ENCODE results near the gene SH2D7. TPM values are rescaled to one million over a fixed set of nuclear protein-coding genes. Genes with fewer than 3 reads are reported as not detected.

SH2D7 gene
- total RNA-seq, 1 experiment from 2014 or later, result not detected

DNA sequence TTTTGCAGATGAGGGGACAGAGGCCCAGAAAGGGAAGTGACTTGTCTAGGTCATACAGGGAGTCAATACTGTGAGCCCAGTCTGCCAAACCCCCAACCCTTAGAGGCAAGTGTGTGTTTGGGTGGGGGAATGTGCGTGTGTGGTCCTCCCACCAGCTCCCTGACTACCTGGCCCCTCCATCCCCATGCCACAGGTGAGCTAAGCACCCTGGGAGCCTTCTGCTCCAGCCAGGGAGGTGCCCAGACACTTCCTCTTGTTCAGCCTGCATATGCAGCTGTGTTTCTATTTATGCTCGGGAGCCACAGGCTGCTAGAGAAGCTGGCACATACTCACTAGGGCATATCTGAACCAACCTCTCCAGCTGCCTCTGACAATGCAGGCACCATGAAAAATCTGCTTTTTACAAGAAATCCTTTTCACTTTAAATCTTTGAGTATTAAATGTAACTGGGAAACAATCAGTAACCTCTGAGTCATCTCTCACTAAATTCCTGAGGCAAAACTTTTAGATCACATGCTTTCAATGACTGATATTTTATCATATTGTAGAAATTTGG lies 35.6 kb upstream of the SH2D7 start:
- Histone ChIP-seq H3K27me3 (ENCODE audit: insufficient read depth, low read depth) (no peaks in the 10 kb centered on the region), H3K27ac (peak overlapping the region; percentile 62), H4K20me1 (ENCODE audit: insufficient read depth) (no peaks in the 10 kb centered on the region; the same call in 1 of the 2 replicates), H2AFZ (no peak overlapping the region), H3K36me3 (ENCODE audit: low read depth) (no peaks in the 10 kb centered on the region), H3K9me2 (ENCODE audit: insufficient read depth) (no peaks in the 10 kb centered on the region), H3K4me1 (replicated peaks; ENCODE audit: insufficient read depth) (peaks cover 36% of the 10 kb centered on the region), H3F3A (ENCODE audit: insufficient read depth, low read depth) (peaks cover 18% of the 10 kb centered on the region; the same call in 1 of the 2 replicates), H3K4me3 (no peak overlapping the region), H3K9me3 (ENCODE audit: insufficient read depth, low read depth) (no peaks in the 10 kb centered on the region), H3K4me2 (peak overlapping the region; percentile 66), H3K79me2 (ENCODE audit: low read depth) (peaks cover 13% of the 10 kb centered on the region)
- ChIA-PET CTCF (no interaction called here), POLR2A (ENCODE audit: unreplicated experiment) (interaction anchor here (0.7 kb wide), 1 partner anchor 48 kb away, joined by 27 read pairs; no protein-coding TSS in a partner anchor)
- no TSS peak for BruUV-seq (replicated peaks)
- TF ChIP-seq EZH2 (IDR thresholded peaks at IDR 0.05; ENCODE audit: low read depth), result no peak
- TF ChIP-seq, protein P1, sequence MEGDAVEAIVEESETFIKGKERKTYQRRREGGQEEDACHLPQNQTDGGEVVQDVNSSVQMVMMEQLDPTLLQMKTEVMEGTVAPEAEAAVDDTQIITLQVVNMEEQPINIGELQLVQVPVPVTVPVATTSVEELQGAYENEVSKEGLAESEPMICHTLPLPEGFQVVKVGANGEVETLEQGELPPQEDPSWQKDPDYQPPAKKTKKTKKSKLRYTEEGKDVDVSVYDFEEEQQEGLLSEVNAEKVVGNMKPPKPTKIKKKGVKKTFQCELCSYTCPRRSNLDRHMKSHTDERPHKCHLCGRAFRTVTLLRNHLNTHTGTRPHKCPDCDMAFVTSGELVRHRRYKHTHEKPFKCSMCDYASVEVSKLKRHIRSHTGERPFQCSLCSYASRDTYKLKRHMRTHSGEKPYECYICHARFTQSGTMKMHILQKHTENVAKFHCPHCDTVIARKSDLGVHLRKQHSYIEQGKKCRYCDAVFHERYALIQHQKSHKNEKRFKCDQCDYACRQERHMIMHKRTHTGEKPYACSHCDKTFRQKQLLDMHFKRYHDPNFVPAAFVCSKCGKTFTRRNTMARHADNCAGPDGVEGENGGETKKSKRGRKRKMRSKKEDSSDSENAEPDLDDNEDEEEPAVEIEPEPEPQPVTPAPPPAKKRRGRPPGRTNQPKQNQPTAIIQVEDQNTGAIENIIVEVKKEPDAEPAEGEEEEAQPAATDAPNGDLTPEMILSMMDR (conservative IDR thresholded peaks at IDR 0.05), result no peak
- intact Hi-C loops (cut with micrococcal nuclease; ENCODE audit: unreplicated experiment), result no loop called here
- no peak for DNase-seq

DNA sequence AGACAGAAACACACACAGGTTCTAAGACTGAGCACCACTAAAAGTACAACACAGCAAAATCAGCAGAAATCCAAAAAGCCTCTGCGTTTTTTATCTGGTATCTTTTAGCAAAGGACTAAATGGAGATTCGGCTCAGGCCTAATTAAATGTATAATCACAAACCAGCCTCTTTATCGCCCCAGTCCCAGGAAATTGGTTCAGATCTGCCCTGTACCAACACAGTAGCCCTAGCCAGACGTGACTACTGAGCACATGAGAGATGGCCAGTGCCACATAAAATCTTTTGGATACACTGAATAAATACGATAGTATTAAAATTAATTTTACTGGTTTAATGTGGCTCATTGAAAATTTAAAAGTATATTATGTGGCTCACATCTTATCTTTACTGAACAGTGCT lies 34.6 kb upstream of the SH2D7 start:
- DNase-seq, result no peak
- Histone ChIP-seq H2AFZ (no peak overlapping the region), H3K36me3 (ENCODE audit: low read depth) (no peaks in the 10 kb centered on the region), H3K9me3 (ENCODE audit: insufficient read depth, low read depth) (no peaks in the 10 kb centered on the region), H3K4me2 (peak overlapping the region; percentile 66; the same call in 1 of the 2 replicates), H3K27me3 (ENCODE audit: insufficient read depth, low read depth) (no peaks in the 10 kb centered on the region), H3K4me3 (no peak overlapping the region), H3K4me1 (replicated peaks; ENCODE audit: insufficient read depth) (peaks cover 46% of the 10 kb centered on the region), H3K79me2 (ENCODE audit: low read depth) (peaks cover 15% of the 10 kb centered on the region), H3K27ac (peak overlapping the region; percentile 62; the same call in 1 of the 2 replicates), H3K9me2 (ENCODE audit: insufficient read depth) (no peaks in the 10 kb centered on the region), H4K20me1 (ENCODE audit: insufficient read depth) (no peaks in the 10 kb centered on the region; the same call in 1 of the 2 replicates), H3F3A (ENCODE audit: insufficient read depth, low read depth) (peaks cover 20% of the 10 kb centered on the region; the same call in 1 of the 2 replicates)
- TF ChIP-seq, protein P1 (conservative IDR thresholded peaks at IDR 0.05), result no peak
- TF ChIP-seq EZH2 (IDR thresholded peaks at IDR 0.05; ENCODE audit: low read depth), result no peak
- intact Hi-C loops (cut with micrococcal nuclease; ENCODE audit: unreplicated experiment), result no loop called here
- ChIA-PET CTCF (no interaction called here), POLR2A (ENCODE audit: unreplicated experiment) (no interaction called here)
- no TSS peak for BruUV-seq (replicated peaks)

DNA sequence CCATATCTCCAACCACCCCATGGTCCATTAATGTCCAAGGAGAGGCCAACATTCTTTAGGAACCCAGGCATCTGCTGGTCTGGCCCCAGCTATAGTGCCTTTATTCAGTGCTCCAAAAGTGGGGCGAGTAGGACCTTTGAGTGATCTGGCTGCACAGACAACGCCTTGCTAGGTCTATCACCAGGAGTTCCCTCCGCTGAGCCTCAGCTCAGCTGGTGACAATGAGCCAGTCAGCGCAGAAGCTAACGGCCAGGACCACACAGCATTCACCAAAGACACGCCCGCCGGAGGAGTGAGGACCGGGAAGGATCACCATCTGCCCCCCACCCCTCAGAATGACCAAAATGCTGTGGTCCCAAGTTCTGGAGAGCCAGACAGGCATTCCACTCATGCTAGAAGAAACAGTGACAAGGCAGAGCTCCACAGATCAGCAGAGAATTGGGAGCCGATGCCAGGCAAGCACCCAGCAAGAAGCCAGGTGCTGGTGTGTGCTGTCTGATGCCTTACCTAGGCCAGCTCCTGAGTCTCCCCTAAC lies 33.9 kb upstream of the SH2D7 start:
- no peak for DNase-seq
- H3K79me2 ChIP-seq (ENCODE audit: low read depth), result peaks cover 22% of the 10 kb centered on the region
- intact Hi-C loops (cut with micrococcal nuclease; ENCODE audit: unreplicated experiment), result no loop called here
- H2AFZ ChIP-seq, result no peak overlapping the region
- peaks cover 46% of the 10 kb centered on the region for H3K4me1 ChIP-seq (replicated peaks; ENCODE audit: insufficient read depth)
- no peak overlapping the region for H3K4me3 ChIP-seq
- POLR2A ChIA-PET (ENCODE audit: unreplicated experiment), result no interaction called here
- no peak overlapping the region for H3K27ac ChIP-seq
- H3K27me3 ChIP-seq (ENCODE audit: insufficient read depth, low read depth), result no peaks in the 10 kb centered on the region
- CTCF ChIA-PET, result interaction anchor here (0.6 kb wide), 1 partner anchor 199 kb away, joined by 3 read pairs; no protein-coding TSS in a partner anchor
- H3K9me2 ChIP-seq (ENCODE audit: insufficient read depth), result no peaks in the 10 kb centered on the region
- no peak for TF ChIP-seq EZH2 (IDR thresholded peaks at IDR 0.05; ENCODE audit: low read depth)
- TF ChIP-seq, protein P1 (conservative IDR thresholded peaks at IDR 0.05), result no peak
- H3F3A ChIP-seq (ENCODE audit: insufficient read depth, low read depth), result peaks cover 20% of the 10 kb centered on the region; the same call in 1 of the 2 replicates
- no TSS peak for BruUV-seq (replicated peaks)
- H3K9me3 ChIP-seq (ENCODE audit: insufficient read depth, low read depth), result no peaks in the 10 kb centered on the region
- H3K4me2 ChIP-seq, result no peak overlapping the region
- H3K36me3 ChIP-seq (ENCODE audit: low read depth), result no peaks in the 10 kb centered on the region
- no peaks in the 10 kb centered on the region; the same call in 1 of the 2 replicates for H4K20me1 ChIP-seq (ENCODE audit: insufficient read depth)
